HuH-7.5 (cell line): ENCODE results near the gene GPM6B.
"Not testable (repeated sequence)": the region's sequence is repeated elsewhere in the genome, so short reads cannot be mapped to it uniquely, and the experiment has no call there.

Source experiments
- DNase-seq: peaks from one replicate; pipeline ENCODE4 v3.0.0; 2011; ENCODE audit warnings: low spot score

The GPM6B gene

GRCh38 chrX:13724878-13725277, 92.0 kb downstream of the GPM6B start:
- not testable (repeated sequence) for DNase-seq

- DNase-seq, result no peak
Observed at GRCh38 chrX:13721819-13722519, 94.9 kb downstream of the GPM6B start.

- DNase-seq, result no peak
Observed at GRCh38 chrX:13721371-13721770, 95.5 kb downstream of the GPM6B start.
